ENCODE measurements around the gene MTHFD1L.

DNA sequence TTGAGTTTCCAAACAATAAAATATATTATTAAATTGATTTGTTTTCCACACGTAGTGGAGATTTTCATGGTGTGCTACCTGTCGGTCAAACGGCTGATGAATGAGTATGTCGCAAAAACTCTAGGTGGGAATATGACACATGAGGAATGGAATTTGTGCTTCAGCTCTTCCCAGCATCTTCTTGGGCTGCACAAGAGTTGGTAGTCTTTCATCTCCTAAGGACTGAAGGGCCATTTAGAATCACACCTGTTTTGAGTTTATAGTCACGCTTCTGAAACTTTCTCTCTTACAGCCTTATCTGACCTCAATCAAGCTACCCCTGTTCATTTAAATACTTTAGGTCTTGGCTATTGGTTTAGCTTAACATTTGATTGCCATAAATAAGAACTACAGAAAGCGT, 216.6 kb downstream of the MTHFD1L start:
- no peak for TF ChIP-seq POLR2A (IDR thresholded peaks at IDR 0.05; ENCODE audit: low read depth, low read length)
- TF ChIP-seq, protein P1, sequence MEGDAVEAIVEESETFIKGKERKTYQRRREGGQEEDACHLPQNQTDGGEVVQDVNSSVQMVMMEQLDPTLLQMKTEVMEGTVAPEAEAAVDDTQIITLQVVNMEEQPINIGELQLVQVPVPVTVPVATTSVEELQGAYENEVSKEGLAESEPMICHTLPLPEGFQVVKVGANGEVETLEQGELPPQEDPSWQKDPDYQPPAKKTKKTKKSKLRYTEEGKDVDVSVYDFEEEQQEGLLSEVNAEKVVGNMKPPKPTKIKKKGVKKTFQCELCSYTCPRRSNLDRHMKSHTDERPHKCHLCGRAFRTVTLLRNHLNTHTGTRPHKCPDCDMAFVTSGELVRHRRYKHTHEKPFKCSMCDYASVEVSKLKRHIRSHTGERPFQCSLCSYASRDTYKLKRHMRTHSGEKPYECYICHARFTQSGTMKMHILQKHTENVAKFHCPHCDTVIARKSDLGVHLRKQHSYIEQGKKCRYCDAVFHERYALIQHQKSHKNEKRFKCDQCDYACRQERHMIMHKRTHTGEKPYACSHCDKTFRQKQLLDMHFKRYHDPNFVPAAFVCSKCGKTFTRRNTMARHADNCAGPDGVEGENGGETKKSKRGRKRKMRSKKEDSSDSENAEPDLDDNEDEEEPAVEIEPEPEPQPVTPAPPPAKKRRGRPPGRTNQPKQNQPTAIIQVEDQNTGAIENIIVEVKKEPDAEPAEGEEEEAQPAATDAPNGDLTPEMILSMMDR (conservative IDR thresholded peaks at IDR 0.05; ENCODE audit: low read depth, low read length): no peak
